IMR-90 (cell line): ENCODE data around the gene ERMN. TPM values are rescaled to one million over a fixed set of nuclear protein-coding genes. Genes with fewer than 3 reads are reported as not detected.

Experiments
- ATAC-seq: fragments of 200-7000 bp; cut with Tn5 transposase; 2 replicates; pipeline ENCODE4 v1.9.1; 2020; ENCODE audit warnings: low read depth, mild to moderate bottlenecking, moderate library complexity
- BruUV-seq: library from RNA; stranded (reverse); fragments of 400-500 nt; replicated peaks from 2 replicates; lab custom pipeline; 2021; lab: Mats Ljungman, UMichigan
- CTCF ChIA-PET: fragments of 300-600 bp; formaldehyde crosslinking; extraction: SDS; loops from one replicate; lab custom pipeline; 2021; ENCODE audit warnings: antibody characterized with exemption; lab: Yijun Ruan, JAX
- POLR2A ChIA-PET: fragments of 300-600 bp; sonication (Branson Sonifier 250); formaldehyde crosslinking; loops from one replicate; lab custom pipeline; 2022; ENCODE audit warnings: antibody characterized with exemption; ENCODE audit not compliant: unreplicated experiment; lab: Charles Lee
- DNase-seq: peaks from one replicate; pipeline ENCODE4 v3.0.0; 2013
- H2AFZ ChIP-seq: replicated peaks from 2 replicates; pipeline ENCODE3; 2013; ENCODE audit warnings: low read length, mild to moderate bottlenecking; ENCODE audit not compliant: poor library complexity
- H2AK5ac ChIP-seq: 2 replicates; pipeline ENCODE4 v1.6.1; 2013; ENCODE audit warnings: low read depth, low read length, inconsistent platforms
- H2AK9ac ChIP-seq: replicated peaks from 2 replicates; pipeline ENCODE3; 2013; ENCODE audit warnings: mild to moderate bottlenecking, low read depth, low read length, moderate library complexity; ENCODE audit not compliant: poor library complexity
- H2BK120ac ChIP-seq: 2 replicates; pipeline ENCODE4 v1.6.1; 2013; ENCODE audit warnings: low read depth, low read length, inconsistent platforms
- H2BK15ac ChIP-seq: 3 replicates; pipeline ENCODE4 v1.6.1; 2013; ENCODE audit warnings: low read depth, low read length, inconsistent platforms
- H2BK20ac ChIP-seq: 2 replicates; pipeline ENCODE4 v1.6.1; 2013; ENCODE audit warnings: low read depth, mild to moderate bottlenecking, inconsistent platforms, low read length, moderate library complexity
- H2BK5ac ChIP-seq: 2 replicates; pipeline ENCODE4 v1.6.1; 2013; ENCODE audit warnings: mild to moderate bottlenecking, low read depth, low read length, inconsistent platforms; ENCODE audit not compliant: poor library complexity, severe bottlenecking
- H3K14ac ChIP-seq: replicated peaks from 2 replicates; pipeline ENCODE4 v1.6.1; 2013; ENCODE audit warnings: low read depth, low read length, inconsistent platforms
- H3K18ac ChIP-seq: 2 replicates; pipeline ENCODE4 v1.6.1; 2013; ENCODE audit warnings: low read depth, low read length, control low read depth
- H3K23ac ChIP-seq: 2 replicates; pipeline ENCODE4 v1.6.1; 2013; ENCODE audit warnings: low read depth, low read length, inconsistent platforms
- H3K27ac ChIP-seq: 2 replicates; pipeline ENCODE4 v1.5.1; 2013; ENCODE audit warnings: mild to moderate bottlenecking, control low read depth, low read length; ENCODE audit not compliant: insufficient read depth
- H3K27me3 ChIP-seq: 2 replicates; pipeline ENCODE4 v1.6.1; 2013; ENCODE audit warnings: low read length; ENCODE audit not compliant: control insufficient read depth, insufficient read depth
- H3K36me3 ChIP-seq: 2 replicates; pipeline ENCODE4 v1.6.1; 2013; ENCODE audit warnings: low read length, mixed read lengths; ENCODE audit not compliant: control insufficient read depth, insufficient read depth
- H3K4ac ChIP-seq: 2 replicates; pipeline ENCODE4 v1.6.1; 2013; ENCODE audit warnings: low read depth, low read length, inconsistent platforms
- H3K4me1 ChIP-seq: 2 replicates; pipeline ENCODE4 v1.6.1; 2013; ENCODE audit warnings: low read length, mixed read lengths; ENCODE audit not compliant: control insufficient read depth, insufficient read depth
- H3K4me2 ChIP-seq: 2 replicates; pipeline ENCODE4 v1.6.1; 2013; ENCODE audit warnings: low read depth, mild to moderate bottlenecking, control low read depth, low read length, moderate library complexity
- H3K4me3 ChIP-seq: 2 replicates; pipeline ENCODE4 v1.5.1; 2013; ENCODE audit warnings: low read depth, mild to moderate bottlenecking, control low read depth, low read length, moderate library complexity; ENCODE audit not compliant: insufficient read depth
- H3K56ac ChIP-seq: 2 replicates; pipeline ENCODE4 v1.6.1; 2013; ENCODE audit warnings: low read length, inconsistent platforms; ENCODE audit not compliant: insufficient read depth; ENCODE audit errors: extremely low read depth
- H3K79me1 ChIP-seq, 2 experiments: 2 replicates each; pipeline ENCODE4 v1.6.1; 2013; ENCODE audit warnings: low read length in 2 of 2, inconsistent platforms in 1 of 2, low read depth in 1 of 2
- H3K9ac ChIP-seq: 2 replicates; pipeline ENCODE4 v1.6.1; 2013; ENCODE audit warnings: low read depth, low read length, control low read depth
- H3K9me1 ChIP-seq: 2 replicates; pipeline ENCODE4 v1.6.1; 2013; ENCODE audit warnings: low read length, inconsistent platforms; ENCODE audit not compliant: insufficient read depth
- H3K9me3 ChIP-seq: 2 replicates; pipeline ENCODE4 v1.6.1; 2013; ENCODE audit warnings: low read length; ENCODE audit not compliant: control insufficient read depth, insufficient read depth
- H4K20me1 ChIP-seq: 2 replicates; pipeline ENCODE4 v1.6.1; 2013; ENCODE audit warnings: low read length, inconsistent platforms; ENCODE audit not compliant: insufficient read depth
- H4K5ac ChIP-seq: 2 replicates; pipeline ENCODE4 v1.6.1; 2013; ENCODE audit warnings: mild to moderate bottlenecking, low read depth, low read length, control low read depth
- H4K8ac ChIP-seq, 2 experiments: 2 replicates each; pipeline ENCODE4 v1.6.1; 2013; ENCODE audit warnings: low read depth in 2 of 2, low read length in 2 of 2, control low read depth in 1 of 2, inconsistent platforms in 1 of 2
- H4K91ac ChIP-seq: 2 replicates; pipeline ENCODE4 v1.6.1; 2013; ENCODE audit warnings: low read depth, low read length, inconsistent platforms; ENCODE audit not compliant: insufficient read depth
- CEBPB ChIP-seq: IDR thresholded peaks from 2 replicates; pipeline ENCODE4 v1.6.1; 2012; ENCODE audit warnings: low read depth, low read length, improper control_type of control experiment
- CHD1 ChIP-seq: IDR thresholded peaks from 2 replicates; pipeline ENCODE4 v1.6.1; 2012; ENCODE audit warnings: low read depth, low read length, improper control_type of control experiment
- FOS ChIP-seq: fragments of 150-350 bp; IDR thresholded peaks from 2 replicates; pipeline ENCODE4 v1.6.1; 2016; ENCODE audit warnings: low read depth, low read length
- MAFK ChIP-seq: IDR thresholded peaks from 2 replicates; pipeline ENCODE4 v1.6.1; 2012; ENCODE audit warnings: low read depth, low read length, improper control_type of control experiment
- MAZ ChIP-seq: IDR thresholded peaks from 2 replicates; pipeline ENCODE4 v1.6.1; 2012; ENCODE audit warnings: low read depth, mild to moderate bottlenecking, low read length, improper control_type of control experiment, moderate library complexity, borderline replicate concordance
- MXI1 ChIP-seq: IDR thresholded peaks from 2 replicates; pipeline ENCODE4 v1.6.1; 2012; ENCODE audit warnings: low read depth, mild to moderate bottlenecking, low read length, moderate library complexity, borderline replicate concordance
- NFE2L2 ChIP-seq: fragments of 150-350 bp; IDR thresholded peaks from 2 replicates; pipeline ENCODE4 v1.6.1; 2016; ENCODE audit warnings: low read depth, mild to moderate bottlenecking, low read length
- RCOR1 ChIP-seq: IDR thresholded peaks from 2 replicates; pipeline ENCODE4 v1.6.1; 2012; ENCODE audit warnings: mild to moderate bottlenecking, low read length, improper control_type of control experiment; ENCODE audit not compliant: insufficient replicate concordance
- RFX5 ChIP-seq: IDR thresholded peaks from 2 replicates; pipeline ENCODE4 v1.8.0; 2012; ENCODE audit warnings: low read depth, mild to moderate bottlenecking, low read length, moderate library complexity
- SMC3 ChIP-seq: fragments of 150-350 bp; IDR thresholded peaks from 2 replicates; pipeline ENCODE4 v1.6.1; 2016; ENCODE audit warnings: low read depth, mild to moderate bottlenecking, antibody characterized with exemption, low read length, moderate library complexity
- WGBS, 2 experiments: methylation state at CpG; one replicate each; pipeline versions ENCODE4 v1.1.5 to v1.1.7; 2013; ENCODE audit warnings: missing lambda C conversion rate in 2 of 2; ENCODE audit not compliant: insufficient read length in 1 of 2; ENCODE audit errors: extremely low coverage in 2 of 2; 5-methylcytosine and 5-hydroxymethylcytosine counted together
- dilution Hi-C: fragments of 300-500 bp; cut with HindIII; formaldehyde crosslinking; loops from one replicate; pipeline ENCODE4 v1.14.3; 2018; ENCODE audit warnings: low sequenced_read_pairs; ENCODE audit not compliant: unreplicated experiment
- in situ Hi-C: fragments of 300-500 bp; cut with MboI; formaldehyde crosslinking; loops from 3 replicates; pipeline ENCODE4 v1.14.3; 2019; ENCODE audit warnings: low sequenced_read_pairs, inconsistent platforms, mixed read lengths
- intact Hi-C: fragments of 100-400 bp; cut with micrococcal nuclease; formaldehyde crosslinking; loops from 2 replicates; pipeline ENCODE4 v1.10.0; 2022
- polyA plus RNA-seq, 3 experiments: library from polyadenylated mRNA; depleted of rRNA; stranded (reverse); fragments of >200 nt; gene quantifications; 2 replicates each; pipeline ENCODE4 v1.2.3, GENCODE V29; 2012; ENCODE audit warnings: low replicate concordance in 1 of 3
- total RNA-seq: library from RNA; depleted of rRNA; stranded (reverse); fragments of >200 nt; gene quantifications from 2 replicates; pipeline ENCODE4 v1.2.3, GENCODE V29; 2012
- TF ChIP-seq, protein P1 (sequence below): conservative IDR thresholded peaks from 2 replicates; pipeline ENCODE4 v1.5.1; 2012; ENCODE audit warnings: mild to moderate bottlenecking, low read depth, low read length, improper control_type of control experiment
- TF ChIP-seq, protein P2 (sequence below): fragments of 150-350 bp; IDR thresholded peaks from 2 replicates; pipeline ENCODE4 v1.6.1; 2016; ENCODE audit warnings: low read depth, mild to moderate bottlenecking, low read length, moderate library complexity, borderline replicate concordance

The ERMN gene
- total and polyA plus RNA-seq, 2 of the 4 experiments (the other 2 are of a cell fraction) = not detected

DNA sequence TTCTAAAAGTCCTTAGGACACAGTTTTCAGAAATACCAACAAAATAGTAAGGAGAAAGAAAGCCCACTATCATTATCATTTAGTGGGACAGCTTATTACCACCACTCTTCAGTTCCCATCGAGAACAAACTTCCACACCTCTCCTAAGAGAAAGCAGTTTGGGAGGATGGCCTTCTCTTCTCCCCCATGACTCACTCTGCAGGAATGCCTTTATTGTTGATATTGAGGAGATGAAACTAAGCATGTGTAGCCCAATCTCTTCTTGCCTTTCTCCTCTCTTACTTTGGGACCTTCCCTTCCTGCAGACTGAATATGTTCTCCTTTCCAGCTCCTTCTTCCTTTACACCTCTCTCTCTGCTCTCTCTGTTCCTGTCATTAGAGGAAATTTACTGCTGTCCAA, 30.0 kb upstream of the ERMN start:
- dilution Hi-C loops (no loop called here), in situ Hi-C loops (no loop called here), intact Hi-C loops (no loop called here)
- Histone ChIP-seq H3K14ac (no peak overlapping the region), H3K18ac (no peak overlapping the region), H3K27me3 (no peaks in the 10 kb centered on the region), H4K20me1 (no peaks in the 10 kb centered on the region), H3K9me3 (no peaks in the 10 kb centered on the region), H2BK5ac (no peak overlapping the region), H3K23ac (no peak overlapping the region), H3K9me1 (no peaks in the 10 kb centered on the region), H3K4me1 (no peaks in the 10 kb centered on the region), H3K9ac (no peak overlapping the region), H3K56ac (no peak overlapping the region), H4K91ac (no peak overlapping the region), H2AK9ac (no peak overlapping the region), H2BK120ac (no peak overlapping the region), H2BK15ac (no peak overlapping the region), H3K27ac (no peak overlapping the region), H3K79me1 (no peaks in the 10 kb centered on the region), H3K4me3 (no peak overlapping the region), H4K8ac (no peak overlapping the region), H2BK20ac (no peak overlapping the region), H2AK5ac (no peak overlapping the region), H3K4ac (no peak overlapping the region), H4K5ac (no peak overlapping the region), H3K36me3 (no peaks in the 10 kb centered on the region), H2AFZ (no peak overlapping the region), H3K4me2 (no peak overlapping the region)
- no peak for TF ChIP-seq MAFK
- TF ChIP-seq CEBPB = no peak
- TF ChIP-seq SMC3 = no peak
- no peak for TF ChIP-seq MXI1
- TF ChIP-seq, protein P1, sequence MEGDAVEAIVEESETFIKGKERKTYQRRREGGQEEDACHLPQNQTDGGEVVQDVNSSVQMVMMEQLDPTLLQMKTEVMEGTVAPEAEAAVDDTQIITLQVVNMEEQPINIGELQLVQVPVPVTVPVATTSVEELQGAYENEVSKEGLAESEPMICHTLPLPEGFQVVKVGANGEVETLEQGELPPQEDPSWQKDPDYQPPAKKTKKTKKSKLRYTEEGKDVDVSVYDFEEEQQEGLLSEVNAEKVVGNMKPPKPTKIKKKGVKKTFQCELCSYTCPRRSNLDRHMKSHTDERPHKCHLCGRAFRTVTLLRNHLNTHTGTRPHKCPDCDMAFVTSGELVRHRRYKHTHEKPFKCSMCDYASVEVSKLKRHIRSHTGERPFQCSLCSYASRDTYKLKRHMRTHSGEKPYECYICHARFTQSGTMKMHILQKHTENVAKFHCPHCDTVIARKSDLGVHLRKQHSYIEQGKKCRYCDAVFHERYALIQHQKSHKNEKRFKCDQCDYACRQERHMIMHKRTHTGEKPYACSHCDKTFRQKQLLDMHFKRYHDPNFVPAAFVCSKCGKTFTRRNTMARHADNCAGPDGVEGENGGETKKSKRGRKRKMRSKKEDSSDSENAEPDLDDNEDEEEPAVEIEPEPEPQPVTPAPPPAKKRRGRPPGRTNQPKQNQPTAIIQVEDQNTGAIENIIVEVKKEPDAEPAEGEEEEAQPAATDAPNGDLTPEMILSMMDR = no peak
- no peak for TF ChIP-seq RCOR1
- no peak for TF ChIP-seq CHD1
- no peak for TF ChIP-seq FOS
- no peak for TF ChIP-seq RFX5
- TF ChIP-seq NFE2L2 = no peak
- TF ChIP-seq, protein P2, sequence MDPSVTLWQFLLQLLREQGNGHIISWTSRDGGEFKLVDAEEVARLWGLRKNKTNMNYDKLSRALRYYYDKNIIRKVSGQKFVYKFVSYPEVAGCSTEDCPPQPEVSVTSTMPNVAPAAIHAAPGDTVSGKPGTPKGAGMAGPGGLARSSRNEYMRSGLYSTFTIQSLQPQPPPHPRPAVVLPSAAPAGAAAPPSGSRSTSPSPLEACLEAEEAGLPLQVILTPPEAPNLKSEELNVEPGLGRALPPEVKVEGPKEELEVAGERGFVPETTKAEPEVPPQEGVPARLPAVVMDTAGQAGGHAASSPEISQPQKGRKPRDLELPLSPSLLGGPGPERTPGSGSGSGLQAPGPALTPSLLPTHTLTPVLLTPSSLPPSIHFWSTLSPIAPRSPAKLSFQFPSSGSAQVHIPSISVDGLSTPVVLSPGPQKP = no peak
- TF ChIP-seq MAZ = no peak
- DNase-seq (peak; percentile 7), ATAC-seq (peak; percentile 66)
- CTCF ChIA-PET = interaction anchor here (1.0 to 1.5 kb wide), 2 partner anchors 9 to 20 kb away, joined by 4 to 5 read pairs; no protein-coding TSS in a partner anchor
- WGBS, 2 experiments = no CpG with 5 or more reads among the region's 1 CpG
- BruUV-seq = no TSS peak
- POLR2A ChIA-PET = no interaction called here
